Effector memory CD8-positive, alpha-beta T cell (primary cell): ENCODE results near the gene APBA2.
A peak's percentile ranks its signal among the peaks of the same experiment; 100 is the strongest.

ENCODE experiments used
- ATAC-seq: fragments of 150-1000 bp; cut with Tn5 transposase; replicated peaks from 2 replicates; pipeline ENCODE4 v1.10.0; 2021; ENCODE audit warnings: mild to moderate bottlenecking, moderate library complexity
- DNase-seq, 3 experiments: peaks; one replicate each; pipeline ENCODE4 v3.0.0; 2021
- H3K27ac Mint-ChIP-seq, 2 donors: one replicate each; pipeline ENCODE4 v1.8.0; 2022; ENCODE audit warnings: mild to moderate bottlenecking in 2 of 2, mixed read lengths in 2 of 2, moderate library complexity in 2 of 2
- H3K27me3 Mint-ChIP-seq, 2 donors: one replicate each; pipeline ENCODE4 v1.8.0; 2022; ENCODE audit warnings: mixed read lengths in 2 of 2
- H3K36me3 Mint-ChIP-seq: one replicate; pipeline ENCODE4 v1.8.0; 2022; ENCODE audit warnings: mild to moderate bottlenecking, moderate library complexity, mixed read lengths; ENCODE audit not compliant: insufficient read depth
- H3K4me1 Mint-ChIP-seq, 2 donors: one replicate each; pipeline ENCODE4 v1.8.0; 2022; ENCODE audit warnings: low read depth in 2 of 2, mixed read lengths in 2 of 2
- H3K4me3 Mint-ChIP-seq, 2 donors: one replicate each; pipeline ENCODE4 v1.8.0; 2022; ENCODE audit warnings: mild to moderate bottlenecking in 2 of 2, mixed read lengths in 2 of 2, moderate library complexity in 2 of 2
- H3K9me3 Mint-ChIP-seq, 2 donors: one replicate each; pipeline ENCODE4 v1.8.0; 2022; ENCODE audit warnings: mixed read lengths in 2 of 2

APBA2 gene

GRCh38 chr15:28903555-28903954 is 17.8 kb downstream of the APBA2 start:
- H3K36me3 Mint-ChIP-seq, result no peaks in the 10 kb centered on the region
- no peak for DNase-seq
- H3K27me3 Mint-ChIP-seq, result no peaks in the 10 kb centered on the region
- no peaks in the 10 kb centered on the region for H3K9me3 Mint-ChIP-seq
- no peak overlapping the region for H3K27ac Mint-ChIP-seq
- no peak overlapping the region for H3K4me3 Mint-ChIP-seq
- no peak for ATAC-seq
- peaks cover 0 to 12% of the 10 kb centered on the region in 2 donors for H3K4me1 Mint-ChIP-seq

- DNase-seq (no peak), ATAC-seq (no peak)
- H3K27me3 Mint-ChIP-seq, result no peaks in the 10 kb centered on the region
- H3K9me3 Mint-ChIP-seq, result no peaks in the 10 kb centered on the region
- no peak overlapping the region for H3K4me3 Mint-ChIP-seq
- H3K4me1 Mint-ChIP-seq, result peaks cover 0 to 12% of the 10 kb centered on the region in 2 donors
- H3K27ac Mint-ChIP-seq, result peak overlapping the region in 1 of 2 donors; percentile 28
- no peaks in the 10 kb centered on the region for H3K36me3 Mint-ChIP-seq
Observed at GRCh38 chr15:28904003-28904402, 18.2 kb downstream of the APBA2 start.

- no peak for ATAC-seq
- Mint-ChIP-seq H3K27ac (peak overlapping the region in 1 of 2 donors; percentile 28), H3K4me3 (no peak overlapping the region), H3K27me3 (no peaks in the 10 kb centered on the region), H3K36me3 (no peaks in the 10 kb centered on the region), H3K4me1 (peaks cover 0 to 6% of the 10 kb centered on the region in 2 donors), H3K9me3 (no peaks in the 10 kb centered on the region)
- DNase-seq, result no peak
Observed at GRCh38 chr15:28904541-28905315, 19.0 kb downstream of the APBA2 start.

GRCh38 chr15:28907338-28907960 is 21.7 kb downstream of the APBA2 start:
- H3K4me1 Mint-ChIP-seq, result peaks cover 1 to 6% of the 10 kb centered on the region in 2 donors
- H3K9me3 Mint-ChIP-seq, result no peaks in the 10 kb centered on the region
- H3K4me3 Mint-ChIP-seq, result no peak overlapping the region
- no peak overlapping the region for H3K27ac Mint-ChIP-seq
- DNase-seq (no peak), ATAC-seq (no peak)
- H3K36me3 Mint-ChIP-seq, result no peaks in the 10 kb centered on the region
- H3K27me3 Mint-ChIP-seq, result no peaks in the 10 kb centered on the region

GRCh38 chr15:28909958-28910500 is 24.3 kb downstream of the APBA2 start:
- DNase-seq (no peak), ATAC-seq (no peak)
- Mint-ChIP-seq H3K9me3 (no peaks in the 10 kb centered on the region), H3K4me1 (peaks cover 1 to 3% of the 10 kb centered on the region in 2 donors), H3K4me3 (no peak overlapping the region), H3K36me3 (no peaks in the 10 kb centered on the region), H3K27me3 (no peaks in the 10 kb centered on the region), H3K27ac (no peak overlapping the region)

GRCh38 chr15:28911310-28911931 is 25.6 kb downstream of the APBA2 start:
- no peaks in the 10 kb centered on the region for H3K9me3 Mint-ChIP-seq
- peaks cover 0 to 1% of the 10 kb centered on the region in 2 donors for H3K4me1 Mint-ChIP-seq
- H3K27ac Mint-ChIP-seq, result peak overlapping the region in 1 of 2 donors; percentile 25
- no peak for DNase-seq
- no peaks in the 10 kb centered on the region for H3K36me3 Mint-ChIP-seq
- no peak overlapping the region for H3K4me3 Mint-ChIP-seq
- ATAC-seq, result no peak
- H3K27me3 Mint-ChIP-seq, result no peaks in the 10 kb centered on the region

- no peak for DNase-seq
- H3K27ac Mint-ChIP-seq, result no peak overlapping the region
- peaks cover 0 to 1% of the 10 kb centered on the region in 2 donors for H3K4me1 Mint-ChIP-seq
Observed at GRCh38 chr15:28912422-28912821, 26.6 kb downstream of the APBA2 start.

GRCh38 chr15:28913171-28913765 is 27.5 kb downstream of the APBA2 start:
- no peak overlapping the region for H3K4me3 Mint-ChIP-seq
- ATAC-seq (no peak), DNase-seq (no peak)
- no peaks in the 10 kb centered on the region for H3K36me3 Mint-ChIP-seq
- H3K27ac Mint-ChIP-seq, result no peak overlapping the region
- no peaks in the 10 kb centered on the region for H3K27me3 Mint-ChIP-seq
- no peaks in the 10 kb centered on the region for H3K9me3 Mint-ChIP-seq
- H3K4me1 Mint-ChIP-seq, result peaks cover 0 to 1% of the 10 kb centered on the region in 2 donors

More at GRCh38 chr15:28912422-28912821, 26.6 kb downstream of the APBA2 start:
- Mint-ChIP-seq H3K4me3 (no peak overlapping the region), H3K27me3 (no peaks in the 10 kb centered on the region), H3K36me3 (no peaks in the 10 kb centered on the region), H3K9me3 (no peaks in the 10 kb centered on the region)
- ATAC-seq, result no peak

- no peak overlapping the region for H3K4me3 Mint-ChIP-seq
- H3K36me3 Mint-ChIP-seq, result no peaks in the 10 kb centered on the region
- H3K4me1 Mint-ChIP-seq, result peaks cover 0 to 1% of the 10 kb centered on the region in 2 donors
- no peak for DNase-seq
- H3K27ac Mint-ChIP-seq, result no peak overlapping the region
- ATAC-seq, result no peak
- no peaks in the 10 kb centered on the region for H3K27me3 Mint-ChIP-seq
- H3K9me3 Mint-ChIP-seq, result no peaks in the 10 kb centered on the region
Observed at GRCh38 chr15:28914046-28914445, 28.3 kb downstream of the APBA2 start.

GRCh38 chr15:28914483-28915023 is 28.8 kb downstream of the APBA2 start:
- Mint-ChIP-seq H3K27ac (no peak overlapping the region), H3K36me3 (no peaks in the 10 kb centered on the region), H3K4me3 (no peak overlapping the region), H3K9me3 (no peaks in the 10 kb centered on the region), H3K4me1 (peaks cover 0 to 1% of the 10 kb centered on the region in 2 donors), H3K27me3 (no peaks in the 10 kb centered on the region)
- ATAC-seq, result no peak
- DNase-seq, result no peak

- H3K4me3 Mint-ChIP-seq, result no peak overlapping the region
Observed at GRCh38 chr15:28915041-28915810, 29.5 kb downstream of the APBA2 start.

GRCh38 chr15:28915935-28916334 is 30.2 kb downstream of the APBA2 start:
- H3K36me3 Mint-ChIP-seq, result no peaks in the 10 kb centered on the region
- peaks cover 12 to 14% of the 10 kb centered on the region in 2 donors for H3K4me1 Mint-ChIP-seq
- no peak for ATAC-seq

More at GRCh38 chr15:28915041-28915810, 29.5 kb downstream of the APBA2 start:
- no peak overlapping the region for H3K27ac Mint-ChIP-seq
- H3K4me1 Mint-ChIP-seq, result peaks cover 6% of the 10 kb centered on the region in 2 donors
- ATAC-seq (no peak), DNase-seq (no peak)
- H3K27me3 Mint-ChIP-seq, result no peaks in the 10 kb centered on the region
- H3K36me3 Mint-ChIP-seq, result no peaks in the 10 kb centered on the region
- no peaks in the 10 kb centered on the region for H3K9me3 Mint-ChIP-seq

More at GRCh38 chr15:28915935-28916334, 30.2 kb downstream of the APBA2 start:
- Mint-ChIP-seq H3K4me3 (no peak overlapping the region), H3K9me3 (no peaks in the 10 kb centered on the region), H3K27me3 (no peaks in the 10 kb centered on the region), H3K27ac (no peak overlapping the region)
- no peak for DNase-seq
